ENCODE data around the gene TUBE1.
"Not testable (repeated sequence)": the region's sequence is repeated elsewhere in the genome, so short reads cannot be mapped to it uniquely, and the experiment has no call there.

TUBE1 gene, protein sequence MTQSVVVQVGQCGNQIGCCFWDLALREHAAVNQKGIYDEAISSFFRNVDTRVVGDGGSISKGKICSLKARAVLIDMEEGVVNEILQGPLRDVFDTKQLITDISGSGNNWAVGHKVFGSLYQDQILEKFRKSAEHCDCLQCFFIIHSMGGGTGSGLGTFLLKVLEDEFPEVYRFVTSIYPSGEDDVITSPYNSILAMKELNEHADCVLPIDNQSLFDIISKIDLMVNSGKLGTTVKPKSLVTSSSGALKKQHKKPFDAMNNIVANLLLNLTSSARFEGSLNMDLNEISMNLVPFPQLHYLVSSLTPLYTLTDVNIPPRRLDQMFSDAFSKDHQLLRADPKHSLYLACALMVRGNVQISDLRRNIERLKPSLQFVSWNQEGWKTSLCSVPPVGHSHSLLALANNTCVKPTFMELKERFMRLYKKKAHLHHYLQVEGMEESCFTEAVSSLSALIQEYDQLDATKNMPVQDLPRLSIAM

DNA sequence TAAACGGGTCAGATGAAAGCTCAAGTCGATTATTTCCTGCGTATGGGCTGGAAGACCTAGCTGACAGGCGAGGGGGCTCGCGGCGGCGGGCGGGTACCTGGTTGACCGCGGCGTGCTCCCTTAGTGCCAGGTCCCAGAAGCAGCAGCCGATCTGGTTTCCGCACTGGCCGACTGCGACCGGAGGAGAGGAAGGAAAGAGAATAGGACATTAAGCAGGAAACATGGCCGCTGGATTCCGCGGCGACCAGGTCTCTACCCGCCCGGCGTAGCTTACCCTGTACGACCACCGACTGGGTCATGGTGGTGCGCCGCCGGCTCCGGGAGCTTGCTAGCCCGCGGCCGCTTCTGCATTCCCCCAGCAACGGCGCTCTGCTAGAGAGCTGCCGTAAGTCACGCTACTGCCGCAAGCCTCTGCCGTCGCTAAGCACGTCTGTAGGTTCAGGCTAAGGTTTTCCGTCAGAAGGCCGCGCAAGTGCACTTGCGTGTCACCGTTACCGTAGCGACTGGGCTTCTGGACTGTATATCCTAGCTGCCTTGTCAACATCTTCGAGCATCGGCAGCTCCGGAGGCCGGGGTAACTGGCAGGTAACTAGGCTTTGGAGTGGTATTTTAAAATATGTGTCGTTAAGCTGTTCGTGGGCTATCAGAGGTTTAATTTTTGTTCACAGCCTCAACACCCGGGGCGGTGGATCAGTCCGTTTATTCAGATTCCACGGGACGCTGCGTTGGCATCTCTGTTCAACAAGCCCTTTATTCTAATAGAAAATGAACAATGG is at the start of gene TUBE1, which contains the start of gene FAM229B:
Gene TUBE1, minus strand, starts transcription at position 347 of the 776 bp plus-strand sequence. Its CDS starts 48 bp downstream, at position 299.
Gene FAM229B, plus strand, starts transcription at position 456 of the 776 bp plus-strand sequence. CDS start 11,693 bp downstream, outside the sequence.
- peak; percentile 78 for DNase-seq (ENCODE audit: low read depth)

DNA sequence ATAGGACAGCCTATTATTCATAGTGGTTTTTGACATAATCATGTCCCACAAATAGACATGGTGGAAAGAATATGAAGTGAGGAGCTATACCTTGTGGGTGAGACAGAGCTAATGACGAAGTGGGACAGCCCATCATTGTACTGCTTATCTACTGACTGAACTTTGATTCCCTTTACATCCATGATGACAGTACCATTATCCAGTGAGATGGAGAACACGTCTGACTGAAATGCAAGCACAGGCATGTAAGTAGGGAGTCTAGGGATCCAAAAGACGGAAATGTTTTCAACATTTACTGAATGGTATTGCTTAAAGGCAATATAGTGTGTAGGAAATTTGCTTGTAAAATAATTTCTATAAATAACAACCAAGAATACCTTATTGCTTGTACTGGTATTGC is 43.6 kb upstream of the TUBE1 start:
- DNase-seq (ENCODE audit: low read depth), result no peak

DNA sequence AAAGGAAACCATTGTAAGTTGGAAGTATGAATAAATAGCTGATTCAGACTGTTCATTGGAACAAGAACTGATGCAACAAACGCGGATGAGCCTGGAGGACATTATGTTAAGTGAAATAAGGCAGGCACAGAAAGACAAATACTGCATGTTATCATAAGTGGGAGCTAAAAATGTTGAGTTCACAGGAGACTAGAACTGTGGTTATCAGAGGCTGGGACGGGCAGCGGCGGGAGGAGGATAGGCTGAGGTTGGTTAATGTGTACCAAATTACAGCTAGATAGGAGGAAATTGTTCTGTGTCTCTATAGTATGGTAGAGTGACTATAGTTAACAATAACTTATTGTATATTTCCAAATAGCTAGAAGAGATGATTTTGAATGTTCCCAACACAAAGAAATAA is 40.9 kb upstream of the TUBE1 start:
- DNase-seq (ENCODE audit: low read depth), result no peak

DNA sequence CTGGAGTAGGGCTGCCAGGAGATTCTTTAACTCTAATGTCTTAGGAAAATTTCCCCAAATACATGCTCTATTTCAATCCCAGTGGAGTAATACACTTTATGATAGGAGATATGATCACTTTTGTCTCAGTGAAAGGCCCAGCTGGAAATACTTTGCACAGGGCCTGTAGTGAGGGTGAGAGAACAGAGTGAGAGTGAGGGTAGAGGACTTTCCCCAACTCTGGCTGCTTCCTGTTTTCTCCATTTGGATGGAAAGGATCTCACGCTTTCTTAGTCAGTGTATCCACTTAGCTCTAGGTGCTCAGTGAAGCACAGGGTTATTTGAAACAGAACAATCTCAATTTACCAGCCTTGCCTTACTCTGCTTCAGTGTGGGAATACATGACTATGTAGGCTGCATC is 36.7 kb upstream of the TUBE1 start:
- no peak for DNase-seq (ENCODE audit: low read depth)

DNA sequence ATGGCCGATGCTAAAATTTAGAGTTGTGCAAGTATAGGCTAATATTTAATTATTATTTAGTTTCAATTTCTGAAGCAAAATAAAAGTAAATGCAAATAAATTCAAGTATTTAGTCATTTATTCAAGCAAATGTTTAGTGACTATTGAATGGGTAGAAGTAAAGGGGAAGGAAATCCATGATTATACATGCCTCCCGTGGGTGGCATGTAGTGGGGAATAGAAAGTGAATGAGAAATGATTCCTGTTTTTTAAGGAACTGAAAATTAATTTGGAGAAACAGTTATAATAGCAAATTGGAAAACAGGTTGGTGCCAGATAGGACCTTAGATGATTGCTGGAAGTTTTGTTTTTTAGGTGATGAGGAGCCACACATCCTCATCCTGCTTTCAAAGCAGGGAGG is 35.5 kb upstream of the TUBE1 start:
- no peak for DNase-seq (ENCODE audit: low read depth)

DNA sequence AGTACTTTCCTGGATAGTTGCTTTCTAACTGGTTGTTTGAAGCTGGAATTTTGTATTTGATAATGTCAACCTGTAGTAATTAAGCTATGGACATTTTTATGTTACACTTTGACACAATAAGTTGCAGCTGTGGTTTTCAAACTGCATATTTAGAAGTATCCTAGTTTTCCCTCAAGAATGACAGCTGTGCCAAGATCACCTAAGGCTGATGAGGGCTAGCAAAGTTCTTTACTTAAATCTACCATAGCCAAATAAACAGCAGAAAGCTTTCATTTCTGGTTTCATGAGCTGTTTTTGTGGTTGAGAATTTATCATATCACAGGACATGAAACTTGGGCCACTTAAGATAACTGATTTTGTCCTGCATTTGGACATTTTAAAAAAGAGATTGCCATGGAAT is 30.8 kb upstream of the TUBE1 start:
- no peak for DNase-seq (ENCODE audit: low read depth)

DNA sequence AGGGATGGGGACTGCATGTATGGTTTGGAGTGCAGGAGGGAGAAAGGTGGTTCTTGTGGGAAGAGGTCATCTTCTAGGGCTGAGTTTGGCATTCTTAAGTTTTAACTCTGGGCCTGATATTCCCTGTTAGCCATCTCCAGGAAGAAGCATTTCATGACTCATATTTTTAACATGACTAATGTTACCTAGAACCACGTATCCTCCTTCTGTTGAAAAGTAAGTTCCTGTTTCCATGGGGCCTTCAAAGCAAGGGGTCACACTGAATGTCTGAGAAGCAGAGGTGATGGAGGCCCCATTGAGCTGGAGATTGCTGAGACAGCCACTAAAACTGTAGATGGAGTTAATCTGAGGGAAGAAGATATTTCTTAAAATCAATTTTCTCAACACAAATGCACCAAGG is 30.3 kb upstream of the TUBE1 start:
- DNase-seq (ENCODE audit: low read depth), result no peak

DNA sequence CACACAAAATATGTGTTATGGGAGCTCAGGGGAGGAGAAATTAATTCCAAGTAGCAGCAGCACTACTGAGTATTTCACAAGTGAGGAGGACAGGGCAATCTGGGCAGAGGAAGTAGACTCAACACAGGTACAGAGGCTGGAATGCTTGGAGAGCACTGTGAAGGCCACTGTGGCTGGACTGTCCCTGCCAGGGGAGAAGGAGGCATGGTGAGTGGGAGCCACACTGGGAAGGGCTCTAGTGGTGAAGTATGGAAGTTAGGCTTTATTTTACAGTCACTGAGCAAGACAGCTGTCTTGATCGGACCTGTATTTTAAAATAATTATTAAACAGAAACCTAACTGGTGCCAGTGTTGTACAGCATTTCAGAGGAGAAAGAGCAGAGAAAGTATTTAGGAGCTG is 28.9 kb upstream of the TUBE1 start:
- DNase-seq (ENCODE audit: low read depth), result no peak

DNA sequence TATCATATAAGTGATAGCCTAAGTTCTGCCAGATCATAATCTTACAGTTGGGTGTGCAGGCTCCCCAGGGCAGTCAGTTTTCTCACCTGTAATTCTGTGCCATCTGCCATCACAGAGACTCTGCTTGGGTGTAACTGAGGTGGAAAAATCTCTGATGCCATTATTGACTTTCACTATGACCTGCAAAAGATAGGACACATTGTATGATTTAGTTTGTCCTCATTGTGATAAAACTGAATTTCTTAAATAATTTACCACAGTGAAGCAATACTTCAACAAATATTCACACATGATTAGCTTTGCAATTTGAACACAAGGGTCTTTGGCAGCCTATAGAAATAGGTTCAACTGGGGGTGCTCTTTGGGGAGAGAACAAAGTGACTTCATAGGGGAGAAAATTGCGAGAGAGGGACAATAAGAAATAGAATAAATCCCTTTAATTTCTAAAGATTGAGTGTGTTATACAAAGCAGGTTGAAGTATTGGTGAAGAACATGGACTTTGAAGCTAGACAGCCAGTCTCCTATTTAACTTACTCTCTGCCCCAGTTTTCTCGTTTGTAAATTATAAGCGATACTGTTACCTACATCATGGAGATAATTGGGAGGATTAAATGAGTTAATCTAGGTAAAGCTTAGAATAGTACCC is 27.4 kb upstream of the TUBE1 start:
- DNase-seq (ENCODE audit: low read depth), result no peak

DNA sequence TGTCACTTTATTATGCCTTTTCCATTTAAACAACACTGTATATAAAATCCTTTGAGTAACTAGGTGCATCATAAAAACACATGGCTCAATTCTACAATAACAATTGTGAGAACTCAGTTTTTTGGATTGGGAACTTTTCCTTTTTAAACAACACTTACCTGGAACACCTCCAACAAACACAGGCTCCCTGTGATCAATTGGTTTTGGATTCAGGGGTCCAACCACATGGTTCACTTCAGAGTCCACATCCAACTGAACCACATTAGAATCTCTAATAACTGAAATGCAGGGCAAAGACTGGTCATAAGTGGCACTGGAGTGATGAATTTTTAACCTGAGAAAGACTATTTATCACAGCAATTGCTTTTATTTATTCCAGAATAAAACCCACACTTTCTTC is 26.6 kb upstream of the TUBE1 start:
- no peak for DNase-seq (ENCODE audit: low read depth)

DNA sequence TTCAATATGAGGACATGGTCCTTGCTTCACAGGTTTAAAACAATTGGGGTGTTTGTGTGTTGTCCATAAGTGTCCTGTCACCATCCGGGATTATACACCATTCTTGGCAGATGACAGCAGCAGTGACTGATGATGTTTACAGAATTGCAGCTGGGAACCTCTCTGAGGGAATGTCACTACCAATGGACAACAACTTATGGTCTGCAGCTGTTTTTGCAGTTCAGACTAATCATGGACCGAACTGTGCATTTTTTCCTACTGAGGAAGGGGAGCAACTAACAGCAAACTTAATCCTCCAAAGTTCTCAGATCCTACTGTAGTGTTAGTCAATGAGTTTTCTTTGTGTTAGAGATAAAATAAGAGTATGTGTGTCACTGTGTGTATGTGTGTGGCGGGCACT is 26.1 kb upstream of the TUBE1 start:
- no peak for DNase-seq (ENCODE audit: low read depth)

DNA sequence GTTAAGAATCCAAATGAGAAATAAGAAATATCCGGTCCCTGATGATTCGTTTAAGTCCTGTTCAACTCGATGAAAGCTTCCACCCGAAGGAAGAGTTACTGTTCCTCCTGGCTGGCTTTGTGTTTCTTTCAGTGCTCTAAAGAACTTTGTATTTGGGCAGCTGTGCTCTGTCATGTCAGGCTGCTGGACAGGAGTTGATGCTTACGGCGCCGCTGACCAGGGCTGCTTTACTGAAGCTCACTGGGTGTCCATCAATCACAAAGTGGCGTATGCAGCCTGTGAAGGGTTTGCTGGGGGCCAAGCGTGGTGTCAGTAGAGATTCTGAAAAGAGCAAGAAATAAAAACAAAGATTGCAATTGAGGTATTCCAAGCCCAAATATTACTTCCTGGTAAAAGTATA is 22.0 kb upstream of the TUBE1 start:
- DNase-seq (ENCODE audit: low read depth), result no peak

DNA sequence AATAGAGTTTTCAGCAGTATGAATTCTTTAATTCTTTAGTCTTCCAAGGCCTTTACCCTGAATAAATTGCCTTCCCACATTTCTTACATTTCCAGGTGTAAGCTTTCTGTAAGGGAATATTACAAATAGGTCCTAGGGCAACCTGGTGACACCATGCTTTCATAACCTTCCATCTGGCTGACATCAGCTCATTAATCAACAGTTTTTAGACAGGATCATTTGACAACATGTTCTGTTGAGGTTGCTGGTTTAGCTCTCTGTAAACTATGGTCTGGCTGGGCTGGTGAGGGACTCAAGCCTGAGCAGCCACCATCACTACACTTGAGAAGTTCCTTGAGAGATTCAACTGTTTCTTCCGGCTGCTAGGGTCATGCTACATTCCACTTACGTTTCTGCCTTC is 19.3 kb upstream of the TUBE1 start:
- DNase-seq (ENCODE audit: low read depth), result no peak

DNA sequence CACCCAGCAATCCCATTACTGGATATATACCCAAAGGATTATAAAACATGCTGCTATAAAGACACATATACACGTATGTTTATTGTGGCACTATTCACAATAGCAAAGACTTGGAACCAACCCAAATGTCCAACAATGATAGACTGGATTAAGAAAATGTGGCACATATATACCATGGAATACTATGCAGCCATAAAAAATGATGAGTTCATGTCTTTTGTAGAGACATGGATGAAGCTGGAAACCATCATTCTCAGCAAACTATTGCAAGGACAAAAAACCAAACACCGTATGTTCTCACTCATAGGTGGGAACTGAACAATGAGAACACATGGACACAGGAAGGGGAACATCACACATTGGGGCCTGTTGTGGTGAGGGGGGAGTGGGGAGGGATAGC is 18.7 kb upstream of the TUBE1 start:
- DNase-seq (ENCODE audit: low read depth), result not testable (repeated sequence)

DNA sequence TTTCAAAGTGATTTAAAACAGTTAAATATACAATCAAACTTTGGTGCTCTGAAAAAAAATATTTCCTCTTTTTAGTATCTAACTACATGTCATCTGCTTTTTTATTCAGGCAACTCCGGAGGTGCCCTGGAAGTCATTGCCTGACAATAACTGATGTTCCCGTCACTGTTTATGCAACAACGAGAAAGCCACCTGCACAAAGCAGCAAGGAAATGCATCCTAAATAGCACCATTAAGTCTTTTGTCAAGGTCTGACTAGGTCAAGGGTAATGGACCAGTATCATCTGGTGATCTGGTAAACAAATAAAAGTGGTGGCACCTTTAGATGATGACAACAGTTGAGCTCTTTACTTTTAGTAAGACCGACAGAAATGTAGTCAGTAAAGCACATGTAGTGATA is 13.3 kb upstream of the TUBE1 start:
- DNase-seq (ENCODE audit: low read depth), result no peak

DNA sequence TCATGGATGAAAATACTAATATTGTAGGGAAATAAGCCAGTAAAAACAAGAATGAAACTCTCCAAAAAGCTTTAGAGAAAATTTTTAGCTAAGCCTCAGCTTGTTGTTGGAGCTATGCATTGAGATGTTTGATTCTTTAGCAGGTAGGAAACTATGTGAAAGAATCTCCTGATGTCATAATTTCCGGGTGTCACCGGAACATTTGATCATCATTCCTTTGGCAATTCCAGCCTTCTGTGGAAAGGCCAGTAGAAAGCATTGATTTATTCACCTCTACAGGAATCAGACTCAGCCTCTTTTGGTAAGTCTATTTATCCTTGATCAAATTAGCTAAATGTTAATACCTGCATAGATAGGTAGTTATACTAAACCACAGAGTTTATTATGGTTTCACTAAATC is 9.6 kb upstream of the TUBE1 start:
- DNase-seq (ENCODE audit: low read depth), result no peak

DNA sequence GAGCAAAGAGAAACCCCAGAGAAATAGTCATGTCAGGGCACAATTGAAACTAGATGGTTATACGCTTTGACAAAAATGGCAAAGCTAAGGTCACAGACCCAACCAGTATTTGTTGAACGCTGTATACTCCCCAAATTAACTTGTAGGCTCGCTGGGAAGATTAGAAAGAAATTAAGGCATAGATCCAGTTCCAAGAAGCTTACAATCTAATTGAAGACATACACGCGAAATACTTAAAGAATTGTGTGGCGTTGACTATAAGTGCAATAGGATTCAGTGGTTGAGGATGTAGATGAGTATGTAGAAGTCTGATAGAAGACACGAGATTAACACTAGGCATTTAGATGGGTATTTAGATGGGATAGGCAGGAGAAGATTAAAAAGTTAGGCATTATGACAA is 634 bp upstream of the TUBE1 start:
- DNase-seq (ENCODE audit: low read depth), result no peak

DNA sequence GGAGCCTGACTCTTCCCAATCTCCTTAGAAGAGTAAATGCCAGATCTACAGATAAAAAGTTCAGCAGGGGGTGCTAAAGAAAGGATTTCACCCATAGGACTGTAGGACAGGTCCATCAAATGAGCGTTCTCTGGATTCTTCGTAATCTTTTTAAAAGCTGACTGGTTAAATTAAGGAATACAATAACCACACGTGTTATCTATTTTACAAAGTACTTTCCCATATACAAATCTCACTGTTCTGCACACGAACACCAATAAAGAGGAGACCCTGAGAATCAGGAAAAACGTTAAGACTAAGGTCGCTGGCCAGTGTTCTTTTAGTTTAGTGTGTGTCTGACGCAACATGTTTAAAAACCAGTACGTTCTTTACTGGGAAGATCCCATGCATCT is 542 bp downstream of the TUBE1 start:
- DNase-seq (ENCODE audit: low read depth), result no peak

DNA sequence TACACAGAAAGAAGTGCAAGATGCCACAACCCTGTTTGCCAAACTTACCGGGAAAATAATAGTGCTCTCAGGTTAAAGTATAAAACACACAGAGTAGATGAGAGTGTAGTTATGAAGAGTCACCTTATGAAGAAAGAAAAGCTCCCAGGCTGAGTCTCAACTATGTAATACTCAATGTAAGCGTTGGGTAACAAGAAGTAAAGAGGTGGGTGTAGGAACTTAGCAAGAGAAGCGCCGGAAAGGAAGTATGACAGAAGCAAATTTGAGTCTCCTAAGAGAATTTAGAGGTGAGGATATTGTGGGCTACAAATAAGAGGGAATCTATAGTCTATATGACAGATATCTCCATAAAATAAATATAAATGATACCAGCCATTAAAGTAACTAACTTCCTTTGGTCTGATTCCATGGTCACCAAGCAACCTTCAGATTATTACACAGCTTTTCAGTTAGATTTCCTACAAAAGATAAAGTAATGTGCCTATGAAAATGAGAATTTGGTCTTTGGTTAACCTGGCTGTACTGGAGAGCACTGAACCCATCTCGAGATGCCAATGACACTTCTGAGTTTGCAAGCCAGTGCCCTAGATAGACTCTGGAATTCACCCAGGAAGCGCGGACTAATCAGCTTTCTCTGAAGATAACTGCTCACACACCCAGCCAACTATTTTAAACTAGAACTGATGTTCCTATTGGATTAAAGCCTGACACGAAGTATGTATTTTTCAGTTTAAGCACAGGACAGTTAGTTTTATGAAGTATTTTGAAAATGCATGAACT is 1.8 kb downstream of the TUBE1 start:
- DNase-seq (ENCODE audit: low read depth), result no peak

DNA sequence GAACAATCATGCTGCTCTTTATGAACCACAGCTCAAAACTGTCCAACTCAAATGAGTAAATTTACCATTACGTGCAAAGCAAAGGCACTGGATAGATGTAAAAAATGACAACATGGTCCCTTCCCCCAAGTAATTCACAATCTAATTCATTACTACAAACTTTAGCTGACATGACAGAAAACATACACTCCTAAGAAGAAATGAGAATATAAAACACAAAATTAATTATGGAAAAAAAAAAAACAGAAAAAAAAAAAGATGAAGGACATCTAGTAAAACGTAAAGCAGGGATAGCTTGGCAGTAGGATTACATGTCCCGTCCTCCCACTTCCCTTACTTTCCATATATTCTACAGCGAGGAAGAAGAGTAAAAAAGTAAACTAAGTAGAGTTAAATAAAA is 5.7 kb downstream of the TUBE1 start:
- DNase-seq (ENCODE audit: low read depth), result no peak

DNA sequence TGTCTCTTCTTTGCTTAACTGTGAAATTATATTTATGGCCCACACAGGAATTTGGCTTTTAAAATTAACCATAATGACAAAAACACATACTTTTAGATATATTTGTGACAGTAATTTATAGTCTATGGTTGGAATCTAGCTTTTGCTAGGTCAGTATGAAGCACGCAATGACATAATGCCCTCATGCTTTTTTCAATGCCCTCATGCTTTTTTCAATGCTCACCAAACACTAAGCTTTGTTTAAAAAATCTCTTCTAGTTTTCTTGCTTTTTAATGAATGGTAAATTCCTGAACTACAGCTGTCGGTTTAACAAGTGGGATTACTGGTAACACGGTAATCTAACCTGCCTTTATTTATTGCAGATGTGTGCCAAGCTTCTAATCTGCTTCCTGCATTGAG is 20.7 kb downstream of the TUBE1 start:
- DNase-seq (ENCODE audit: low read depth), result no peak

DNA sequence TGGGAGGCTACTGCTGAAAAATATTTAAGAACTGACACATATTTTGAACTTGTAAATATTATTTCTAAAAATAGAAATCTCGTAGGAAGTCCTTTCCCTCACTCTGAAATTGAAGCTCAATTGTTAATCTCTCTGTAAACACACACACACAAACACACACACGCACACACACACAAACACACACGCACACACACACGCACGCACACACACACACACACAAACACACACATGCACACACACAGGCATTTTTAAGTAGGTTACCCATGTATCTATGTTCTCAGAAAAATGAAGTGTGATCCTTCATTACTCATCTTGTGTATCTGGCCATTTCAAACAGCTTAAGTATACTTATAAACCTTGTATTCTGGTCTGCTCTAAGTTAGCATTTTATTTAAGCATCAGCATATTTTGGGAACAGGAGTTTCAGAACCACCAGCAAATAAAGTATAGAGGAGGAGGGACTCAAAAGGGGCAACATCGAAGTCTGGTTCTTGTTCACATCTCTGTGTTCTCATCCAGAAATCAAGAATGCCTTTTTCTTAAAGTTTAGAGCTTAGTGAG is 21.8 kb downstream of the TUBE1 start:
- DNase-seq (ENCODE audit: low read depth), result no peak

All from activated T-cell treated with anti-CD3 and anti-CD28 coated beads for 1 hour (primary cell).